Cardiac muscle cell (in vitro differentiated cells and primary cell): ENCODE measurements around the gene KY. TPM values are rescaled to one million over a fixed set of nuclear protein-coding genes. Genes with fewer than 3 reads are reported as not detected.

Source experiments
- DNase-seq, 2 donors: peaks; one replicate each; pipeline versions ENCODE4 v3.0.0 to v3.0.0-alpha.2; 2010 to 2017; ENCODE audit warnings: low read depth in 1 of 2, low spot score in 1 of 2
- H3K27ac ChIP-seq: fragments of 200-600 bp; sonication (generic); 2 replicates; pipeline ENCODE4 v1.5.1; 2016
- H3K27me3 ChIP-seq: fragments of 200-600 bp; sonication (generic); 2 replicates; pipeline ENCODE4 v1.6.0; 2016; ENCODE audit warnings: control low read depth
- H3K36me3 ChIP-seq: fragments of 200-600 bp; sonication (generic); 2 replicates; pipeline ENCODE4 v1.5.1; 2016; ENCODE audit warnings: control low read depth
- H3K4me1 ChIP-seq: fragments of 200-600 bp; sonication (generic); 2 replicates; pipeline ENCODE4 v1.8.1; 2017; ENCODE audit warnings: low read depth, mild to moderate bottlenecking, mixed run types
- H3K4me3 ChIP-seq: fragments of 200-600 bp; sonication (generic); 2 replicates; pipeline ENCODE4 v1.5.1; 2016; ENCODE audit warnings: mild to moderate bottlenecking
- H3K9me3 ChIP-seq: fragments of 200-600 bp; sonication (generic); 2 replicates; pipeline ENCODE4 v1.5.1; 2017; ENCODE audit warnings: low read depth, mild to moderate bottlenecking, control low read depth
- CTCF ChIP-seq: IDR thresholded peaks from 2 replicates; pipeline ENCODE4 v1.5.1; 2012; ENCODE audit warnings: low read depth, mild to moderate bottlenecking, low read length
- polyA plus RNA-seq: library from polyadenylated mRNA; unstranded; fragments of >200 nt; fragmentation: Nextera tagmentation; extraction: Ambion mirVana; gene quantifications from 2 replicates; pipeline ENCODE4 v1.2.1, GENCODE V29; 2016
- total RNA-seq: library from RNA; depleted of rRNA; stranded (reverse); fragments of >200 nt; gene quantifications from 2 replicates; pipeline ENCODE4 v1.2.3, GENCODE V29; 2016

Gene KY
- total and polyA plus RNA-seq, 2 experiments from 2014 or later = 0.35 to 1.2 TPM

- Histone ChIP-seq H3K9me3 (no peaks in the 10 kb centered on the region), H3K36me3 (no peaks in the 10 kb centered on the region), H3K27me3 (peaks cover 17% of the 10 kb centered on the region), H3K4me1 (no peaks in the 10 kb centered on the region), H3K27ac (no peak overlapping the region), H3K4me3 (no peak overlapping the region)
- TF ChIP-seq CTCF = no peak
- no peak for DNase-seq
Measured at GRCh38 chr3:134617608-134618477, 33.0 kb downstream of the KY start.

GRCh38 chr3:134615743-134616142 lies 35.1 kb downstream of the KY start:
- H3K36me3 ChIP-seq = no peaks in the 10 kb centered on the region
- no peak for TF ChIP-seq CTCF
- H3K9me3 ChIP-seq = no peaks in the 10 kb centered on the region
- H3K4me3 ChIP-seq = no peak overlapping the region
- no peaks in the 10 kb centered on the region for H3K4me1 ChIP-seq
- no peak overlapping the region for H3K27ac ChIP-seq
- peaks cover 17% of the 10 kb centered on the region for H3K27me3 ChIP-seq
- DNase-seq = no peak

- Histone ChIP-seq H3K27ac (no peak overlapping the region), H3K4me3 (no peak overlapping the region), H3K9me3 (no peaks in the 10 kb centered on the region), H3K36me3 (no peaks in the 10 kb centered on the region), H3K4me1 (no peaks in the 10 kb centered on the region), H3K27me3 (peaks cover 20% of the 10 kb centered on the region)
- TF ChIP-seq CTCF = no peak
- no peak for DNase-seq
Measured at GRCh38 chr3:134614955-134615354, 35.9 kb downstream of the KY start.

GRCh38 chr3:134613006-134613520 lies 37.8 kb downstream of the KY start:
- TF ChIP-seq CTCF = no peak
- DNase-seq = no peak
- Histone ChIP-seq H3K9me3 (no peaks in the 10 kb centered on the region), H3K27me3 (peaks cover 21% of the 10 kb centered on the region), H3K27ac (no peak overlapping the region), H3K36me3 (no peaks in the 10 kb centered on the region), H3K4me1 (no peaks in the 10 kb centered on the region), H3K4me3 (no peak overlapping the region)

- Histone ChIP-seq H3K36me3 (no peaks in the 10 kb centered on the region), H3K4me3 (no peak overlapping the region), H3K9me3 (no peaks in the 10 kb centered on the region), H3K27ac (no peak overlapping the region), H3K27me3 (peaks cover 19% of the 10 kb centered on the region), H3K4me1 (no peaks in the 10 kb centered on the region)
- no peak for DNase-seq
- TF ChIP-seq CTCF = no peak
Measured at GRCh38 chr3:134611516-134611915, 39.3 kb downstream of the KY start.
